HEK293 (cell line): Measurements from ENCODE around the gene SUPT4H1.
A peak's percentile ranks its signal among the peaks of the same experiment; 100 is the strongest.

Experiments
- CTCF ChIA-PET: fragments of 350-600 bp; formaldehyde crosslinking; extraction: SDS; loops from one replicate; lab custom pipeline; 2021; ENCODE audit warnings: antibody characterized with exemption; lab: Yijun Ruan, JAX
- POLR2A ChIA-PET: fragments of 300-600 bp; formaldehyde crosslinking; extraction: SDS; loops from one replicate; lab custom pipeline; 2020; ENCODE audit warnings: antibody characterized with exemption, inconsistent platforms; lab: Yijun Ruan, JAX
- H3K27ac ChIP-seq: fragments of 200-500 bp; sonication (Bioruptor generic); 2 replicates; pipeline ENCODE4 v1.5.1; 2014; ENCODE audit warnings: low read depth, low read length, control low read depth, inconsistent platforms; ENCODE audit errors: extremely low read depth
- H3K36me3 ChIP-seq, 2 experiments: fragments of 200-500 bp in 1 of 2; sonication (Bioruptor generic) in 1 of 2; 1 replicate in 1 of 2; 2 replicates in 1 of 2; pipeline ENCODE4 v1.5.1; 2014 to 2017; ENCODE audit warnings: inconsistent platforms in 2 of 2, low read length in 2 of 2; ENCODE audit not compliant: control insufficient read depth in 2 of 2, insufficient read depth in 1 of 2
- H3K4me1 ChIP-seq: fragments of 200-500 bp; sonication (Bioruptor generic); 2 replicates; pipeline ENCODE4 v1.5.1; 2014; ENCODE audit warnings: mild to moderate bottlenecking, low read length, inconsistent platforms; ENCODE audit not compliant: control insufficient read depth, insufficient read depth
- H3K4me3 ChIP-seq: 2 replicates; pipeline ENCODE4 v1.5.1; 2011; ENCODE audit warnings: low read depth, mild to moderate bottlenecking, control low read depth, low read length, moderate library complexity
- H3K9me3 ChIP-seq: fragments of 200-500 bp; sonication (Bioruptor generic); 2 replicates; pipeline ENCODE4 v1.5.1; 2014; ENCODE audit warnings: low read depth, low read length, inconsistent platforms; ENCODE audit not compliant: control insufficient read depth, insufficient read depth
- EGR2 ChIP-seq: fragments of 450-650 bp; formaldehyde crosslinking; IDR thresholded peaks from 2 replicates; pipeline ENCODE4 v1.5.1; 2016; ENCODE audit warnings: low read depth, missing biosample characterization, missing genetic modification characterization
- GLIS1 ChIP-seq: fragments of 450-650 bp; formaldehyde crosslinking; IDR thresholded peaks from 2 replicates; pipeline ENCODE4 v1.5.1; 2016; ENCODE audit warnings: missing biosample characterization, missing genetic modification characterization
- GLIS2 ChIP-seq: fragments of 450-650 bp; formaldehyde crosslinking; IDR thresholded peaks from 2 replicates; pipeline ENCODE4 v1.5.1; 2016; ENCODE audit warnings: missing biosample characterization, missing genetic modification characterization
- HOXC10 ChIP-seq: sonication (generic); formaldehyde crosslinking; IDR thresholded peaks from 2 replicates; pipeline ENCODE4 v1.8.1; 2023; ENCODE audit warnings: mild to moderate bottlenecking, missing genetic modification reagents
- IKZF3 ChIP-seq: fragments of 450-650 bp; IDR thresholded peaks from 2 replicates; pipeline ENCODE4 v1.5.0; 2018; ENCODE audit warnings: missing biosample characterization, mild to moderate bottlenecking, missing genetic modification characterization, moderate library complexity
- KLF8 ChIP-seq: fragments of 450-650 bp; formaldehyde crosslinking; IDR thresholded peaks from 2 replicates; pipeline ENCODE4 v1.5.1; 2016; ENCODE audit warnings: missing biosample characterization, missing genetic modification characterization
- MEIS1 ChIP-seq: sonication (generic); formaldehyde crosslinking; IDR thresholded peaks from 2 replicates; pipeline ENCODE4 v1.8.1; 2022; ENCODE audit warnings: missing genetic modification reagents, mild to moderate bottlenecking, borderline replicate concordance
- ZNF19 ChIP-seq: fragments of 450-650 bp; formaldehyde crosslinking; IDR thresholded peaks from 2 replicates; pipeline ENCODE4; 2016; ENCODE audit warnings: missing biosample characterization, missing genetic modification characterization, low read depth
- ZNF501 ChIP-seq: fragments of 450-650 bp; formaldehyde crosslinking; IDR thresholded peaks from 2 replicates; pipeline ENCODE4 v1.5.1; 2016; ENCODE audit warnings: missing biosample characterization, missing genetic modification characterization
- ZNF514 ChIP-seq: fragments of 450-650 bp; formaldehyde crosslinking; IDR thresholded peaks from 2 replicates; pipeline ENCODE4 v1.5.1; 2016; ENCODE audit warnings: missing biosample characterization, missing genetic modification characterization
- ZNF530 ChIP-seq: fragments of 450-650 bp; formaldehyde crosslinking; IDR thresholded peaks from 2 replicates; pipeline ENCODE4 v1.5.1; 2016; ENCODE audit warnings: low read depth, missing biosample characterization, missing genetic modification characterization
- ZNF600 ChIP-seq: fragments of 450-650 bp; formaldehyde crosslinking; IDR thresholded peaks from 2 replicates; pipeline ENCODE4 v1.5.1; 2016; ENCODE audit warnings: missing biosample characterization, missing genetic modification characterization
- ZNF610 ChIP-seq: fragments of 450-650 bp; formaldehyde crosslinking; IDR thresholded peaks from 2 replicates; pipeline ENCODE4 v1.5.1; 2016; ENCODE audit warnings: missing biosample characterization, missing genetic modification characterization, borderline replicate concordance
- ZNF830 ChIP-seq: fragments of 450-650 bp; IDR thresholded peaks from 2 replicates; pipeline ENCODE4 v1.5.0; 2018; ENCODE audit warnings: missing biosample characterization, missing genetic modification characterization, low read depth, mild to moderate bottlenecking, moderate library complexity
- TF ChIP-seq, protein P1 (sequence below): sonication (generic); formaldehyde crosslinking; IDR thresholded peaks from 2 replicates; pipeline ENCODE4 v1.8.1; 2022; ENCODE audit warnings: mild to moderate bottlenecking, moderate library complexity, missing genetic modification reagents
- TF ChIP-seq, protein P2 (sequence below): fragments of 450-650 bp; IDR thresholded peaks from 2 replicates; pipeline ENCODE4 v1.5.1; 2018; ENCODE audit warnings: missing biosample characterization, missing genetic modification characterization
- TF ChIP-seq, protein P3 (sequence below): fragments of 450-650 bp; formaldehyde crosslinking; IDR thresholded peaks from 2 replicates; pipeline ENCODE4 v1.5.1; 2017; ENCODE audit warnings: missing biosample characterization, missing genetic modification characterization
- TF ChIP-seq, protein P4 (sequence below): fragments of 450-650 bp; formaldehyde crosslinking; IDR thresholded peaks from 2 replicates; pipeline ENCODE4 v1.5.1; 2016; ENCODE audit warnings: missing biosample characterization, missing genetic modification characterization
- TF ChIP-seq, protein P5 (sequence below): fragments of 450-650 bp; formaldehyde crosslinking; conservative IDR thresholded peaks from 2 replicates; pipeline ENCODE4 v1.5.1; 2016; ENCODE audit warnings: low read depth, missing biosample characterization, missing genetic modification characterization
- TF ChIP-seq, protein P6 (sequence below): fragments of 450-650 bp; formaldehyde crosslinking; IDR thresholded peaks from 2 replicates; pipeline ENCODE4 v1.5.1; 2017; ENCODE audit warnings: missing biosample characterization, missing genetic modification characterization
- TF ChIP-seq, protein P7 (sequence below): fragments of 450-650 bp; formaldehyde crosslinking; IDR thresholded peaks from 2 replicates; pipeline ENCODE4 v1.5.1; 2016; ENCODE audit warnings: missing biosample characterization, missing genetic modification characterization
- TF ChIP-seq, protein P8 (sequence below): fragments of 450-650 bp; formaldehyde crosslinking; IDR thresholded peaks from 2 replicates; pipeline ENCODE4 v1.5.1; 2016; ENCODE audit warnings: missing biosample characterization, missing genetic modification characterization

SUPT4H1 gene

DNA sequence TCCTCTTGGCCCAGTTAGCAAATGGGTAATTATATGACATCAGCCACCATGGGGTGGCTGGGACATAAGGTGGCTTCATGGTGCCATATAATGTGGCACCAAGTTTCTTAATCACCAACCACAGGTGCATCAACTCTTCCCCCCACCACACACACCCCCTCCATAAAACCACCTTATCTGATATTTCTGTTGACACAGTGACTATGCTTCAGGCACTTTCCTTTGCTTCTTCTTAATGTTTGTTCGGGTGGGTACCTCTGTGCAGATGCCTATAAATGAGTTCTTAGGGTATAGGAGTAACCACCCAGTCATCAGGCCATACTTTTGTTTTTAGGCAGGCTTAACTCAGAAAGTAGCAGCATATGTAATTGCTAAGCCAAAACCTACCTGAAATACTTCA is 35.8 kb upstream of the SUPT4H1 start:
- Histone ChIP-seq H3K4me3 (no peak overlapping the region), H3K36me3 (no peaks in the 10 kb centered on the region), H3K27ac (peak overlapping the region; percentile 72), H3K9me3 (no peaks in the 10 kb centered on the region), H3K4me1 (peaks cover 51% of the 10 kb centered on the region)
- ChIA-PET POLR2A (no interaction called here), CTCF (interaction anchor here (1.1 kb wide), 1 partner anchor 28 kb away, joined by 3 read pairs; no protein-coding TSS in a partner anchor)
- TF ChIP-seq KLF8 (tag by site-specific recombination) (peak; percentile 95), ZNF830 (tag by site-specific recombination) (no peak), ZNF600 (peak; percentile 42; the same call in 1 of the 2 replicates), IKZF3 (tag by site-specific recombination) (peak; percentile 53; the same call in 1 of the 2 replicates), GLIS2 (peak; percentile 55; the same call in 1 of the 2 replicates), ZNF514 (tag by site-specific recombination) (no peak), GLIS1 (peak; percentile 95), ZNF19 (tag by site-specific recombination) (peak; percentile 43; the same call in 1 of the 2 replicates), EGR2 (tag by site-specific recombination) (0 out of 2 replicates have a peak, but pooled peaks have one; percentile 35), ZNF610 (tag by site-specific recombination) (peak; percentile 56; the same call in 1 of the 2 replicates), HOXC10 (CRISPR knock-in tag) (no peak), MEIS1 (no peak), ZNF501 (tag by site-specific recombination) (no peak), ZNF530 (tag by site-specific recombination) (no peak)
- TF ChIP-seq, protein P1, sequence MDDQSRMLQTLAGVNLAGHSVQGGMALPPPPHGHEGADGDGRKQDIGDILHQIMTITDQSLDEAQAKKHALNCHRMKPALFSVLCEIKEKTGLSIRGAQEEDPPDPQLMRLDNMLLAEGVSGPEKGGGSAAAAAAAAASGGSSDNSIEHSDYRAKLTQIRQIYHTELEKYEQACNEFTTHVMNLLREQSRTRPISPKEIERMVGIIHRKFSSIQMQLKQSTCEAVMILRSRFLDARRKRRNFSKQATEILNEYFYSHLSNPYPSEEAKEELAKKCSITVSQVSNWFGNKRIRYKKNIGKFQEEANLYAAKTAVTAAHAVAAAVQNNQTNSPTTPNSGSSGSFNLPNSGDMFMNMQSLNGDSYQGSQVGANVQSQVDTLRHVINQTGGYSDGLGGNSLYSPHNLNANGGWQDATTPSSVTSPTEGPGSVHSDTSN (CRISPR knock-in tag), result no peak
- TF ChIP-seq, protein P2, sequence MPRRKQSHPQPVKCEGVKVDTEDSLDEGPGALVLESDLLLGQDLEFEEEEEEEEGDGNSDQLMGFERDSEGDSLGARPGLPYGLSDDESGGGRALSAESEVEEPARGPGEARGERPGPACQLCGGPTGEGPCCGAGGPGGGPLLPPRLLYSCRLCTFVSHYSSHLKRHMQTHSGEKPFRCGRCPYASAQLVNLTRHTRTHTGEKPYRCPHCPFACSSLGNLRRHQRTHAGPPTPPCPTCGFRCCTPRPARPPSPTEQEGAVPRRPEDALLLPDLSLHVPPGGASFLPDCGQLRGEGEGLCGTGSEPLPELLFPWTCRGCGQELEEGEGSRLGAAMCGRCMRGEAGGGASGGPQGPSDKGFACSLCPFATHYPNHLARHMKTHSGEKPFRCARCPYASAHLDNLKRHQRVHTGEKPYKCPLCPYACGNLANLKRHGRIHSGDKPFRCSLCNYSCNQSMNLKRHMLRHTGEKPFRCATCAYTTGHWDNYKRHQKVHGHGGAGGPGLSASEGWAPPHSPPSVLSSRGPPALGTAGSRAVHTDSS (tag by site-specific recombination), result no peak
- TF ChIP-seq, protein P3, sequence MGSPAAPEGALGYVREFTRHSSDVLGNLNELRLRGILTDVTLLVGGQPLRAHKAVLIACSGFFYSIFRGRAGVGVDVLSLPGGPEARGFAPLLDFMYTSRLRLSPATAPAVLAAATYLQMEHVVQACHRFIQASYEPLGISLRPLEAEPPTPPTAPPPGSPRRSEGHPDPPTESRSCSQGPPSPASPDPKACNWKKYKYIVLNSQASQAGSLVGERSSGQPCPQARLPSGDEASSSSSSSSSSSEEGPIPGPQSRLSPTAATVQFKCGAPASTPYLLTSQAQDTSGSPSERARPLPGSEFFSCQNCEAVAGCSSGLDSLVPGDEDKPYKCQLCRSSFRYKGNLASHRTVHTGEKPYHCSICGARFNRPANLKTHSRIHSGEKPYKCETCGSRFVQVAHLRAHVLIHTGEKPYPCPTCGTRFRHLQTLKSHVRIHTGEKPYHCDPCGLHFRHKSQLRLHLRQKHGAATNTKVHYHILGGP (tag by site-specific recombination), result peak; percentile 57; the same call in 1 of the 2 replicates
- TF ChIP-seq, protein P4, sequence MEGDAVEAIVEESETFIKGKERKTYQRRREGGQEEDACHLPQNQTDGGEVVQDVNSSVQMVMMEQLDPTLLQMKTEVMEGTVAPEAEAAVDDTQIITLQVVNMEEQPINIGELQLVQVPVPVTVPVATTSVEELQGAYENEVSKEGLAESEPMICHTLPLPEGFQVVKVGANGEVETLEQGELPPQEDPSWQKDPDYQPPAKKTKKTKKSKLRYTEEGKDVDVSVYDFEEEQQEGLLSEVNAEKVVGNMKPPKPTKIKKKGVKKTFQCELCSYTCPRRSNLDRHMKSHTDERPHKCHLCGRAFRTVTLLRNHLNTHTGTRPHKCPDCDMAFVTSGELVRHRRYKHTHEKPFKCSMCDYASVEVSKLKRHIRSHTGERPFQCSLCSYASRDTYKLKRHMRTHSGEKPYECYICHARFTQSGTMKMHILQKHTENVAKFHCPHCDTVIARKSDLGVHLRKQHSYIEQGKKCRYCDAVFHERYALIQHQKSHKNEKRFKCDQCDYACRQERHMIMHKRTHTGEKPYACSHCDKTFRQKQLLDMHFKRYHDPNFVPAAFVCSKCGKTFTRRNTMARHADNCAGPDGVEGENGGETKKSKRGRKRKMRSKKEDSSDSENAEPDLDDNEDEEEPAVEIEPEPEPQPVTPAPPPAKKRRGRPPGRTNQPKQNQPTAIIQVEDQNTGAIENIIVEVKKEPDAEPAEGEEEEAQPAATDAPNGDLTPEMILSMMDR (tag by site-specific recombination), result no peak
- TF ChIP-seq, protein P5, sequence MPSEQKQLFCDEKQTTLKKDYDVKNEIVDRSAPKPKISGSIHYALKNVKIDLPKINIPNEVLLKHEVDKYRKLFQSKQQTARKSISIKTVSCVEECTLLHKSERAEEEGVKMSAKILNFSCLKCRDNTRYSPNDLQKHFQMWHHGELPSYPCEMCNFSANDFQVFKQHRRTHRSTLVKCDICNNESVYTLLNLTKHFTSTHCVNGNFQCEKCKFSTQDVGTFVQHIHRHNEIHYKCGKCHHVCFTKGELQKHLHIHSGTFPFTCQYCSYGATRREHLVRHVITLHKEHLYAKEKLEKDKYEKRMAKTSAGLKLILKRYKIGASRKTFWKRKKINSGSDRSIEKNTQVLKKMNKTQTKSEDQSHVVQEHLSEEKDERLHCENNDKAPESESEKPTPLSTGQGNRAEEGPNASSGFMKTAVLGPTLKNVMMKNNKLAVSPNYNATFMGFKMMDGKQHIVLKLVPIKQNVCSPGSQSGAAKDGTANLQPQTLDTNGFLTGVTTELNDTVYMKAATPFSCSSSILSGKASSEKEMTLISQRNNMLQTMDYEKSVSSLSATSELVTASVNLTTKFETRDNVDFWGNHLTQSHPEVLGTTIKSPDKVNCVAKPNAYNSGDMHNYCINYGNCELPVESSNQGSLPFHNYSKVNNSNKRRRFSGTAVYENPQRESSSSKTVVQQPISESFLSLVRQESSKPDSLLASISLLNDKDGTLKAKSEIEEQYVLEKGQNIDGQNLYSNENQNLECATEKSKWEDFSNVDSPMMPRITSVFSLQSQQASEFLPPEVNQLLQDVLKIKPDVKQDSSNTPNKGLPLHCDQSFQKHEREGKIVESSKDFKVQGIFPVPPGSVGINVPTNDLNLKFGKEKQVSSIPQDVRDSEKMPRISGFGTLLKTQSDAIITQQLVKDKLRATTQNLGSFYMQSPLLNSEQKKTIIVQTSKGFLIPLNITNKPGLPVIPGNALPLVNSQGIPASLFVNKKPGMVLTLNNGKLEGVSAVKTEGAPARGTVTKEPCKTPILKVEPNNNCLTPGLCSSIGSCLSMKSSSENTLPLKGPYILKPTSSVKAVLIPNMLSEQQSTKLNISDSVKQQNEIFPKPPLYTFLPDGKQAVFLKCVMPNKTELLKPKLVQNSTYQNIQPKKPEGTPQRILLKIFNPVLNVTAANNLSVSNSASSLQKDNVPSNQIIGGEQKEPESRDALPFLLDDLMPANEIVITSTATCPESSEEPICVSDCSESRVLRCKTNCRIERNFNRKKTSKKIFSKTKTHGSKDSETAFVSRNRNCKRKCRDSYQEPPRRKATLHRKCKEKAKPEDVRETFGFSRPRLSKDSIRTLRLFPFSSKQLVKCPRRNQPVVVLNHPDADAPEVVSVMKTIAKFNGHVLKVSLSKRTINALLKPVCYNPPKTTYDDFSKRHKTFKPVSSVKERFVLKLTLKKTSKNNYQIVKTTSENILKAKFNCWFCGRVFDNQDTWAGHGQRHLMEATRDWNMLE (tag by site-specific recombination), result peak; percentile 49; the same call in 1 of the 2 replicates
- TF ChIP-seq, protein P6, sequence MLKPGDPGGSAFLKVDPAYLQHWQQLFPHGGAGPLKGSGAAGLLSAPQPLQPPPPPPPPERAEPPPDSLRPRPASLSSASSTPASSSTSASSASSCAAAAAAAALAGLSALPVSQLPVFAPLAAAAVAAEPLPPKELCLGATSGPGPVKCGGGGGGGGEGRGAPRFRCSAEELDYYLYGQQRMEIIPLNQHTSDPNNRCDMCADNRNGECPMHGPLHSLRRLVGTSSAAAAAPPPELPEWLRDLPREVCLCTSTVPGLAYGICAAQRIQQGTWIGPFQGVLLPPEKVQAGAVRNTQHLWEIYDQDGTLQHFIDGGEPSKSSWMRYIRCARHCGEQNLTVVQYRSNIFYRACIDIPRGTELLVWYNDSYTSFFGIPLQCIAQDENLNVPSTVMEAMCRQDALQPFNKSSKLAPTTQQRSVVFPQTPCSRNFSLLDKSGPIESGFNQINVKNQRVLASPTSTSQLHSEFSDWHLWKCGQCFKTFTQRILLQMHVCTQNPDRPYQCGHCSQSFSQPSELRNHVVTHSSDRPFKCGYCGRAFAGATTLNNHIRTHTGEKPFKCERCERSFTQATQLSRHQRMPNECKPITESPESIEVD (tag by site-specific recombination), result peak; percentile 58; the same call in 1 of the 2 replicates
- TF ChIP-seq, protein P7, sequence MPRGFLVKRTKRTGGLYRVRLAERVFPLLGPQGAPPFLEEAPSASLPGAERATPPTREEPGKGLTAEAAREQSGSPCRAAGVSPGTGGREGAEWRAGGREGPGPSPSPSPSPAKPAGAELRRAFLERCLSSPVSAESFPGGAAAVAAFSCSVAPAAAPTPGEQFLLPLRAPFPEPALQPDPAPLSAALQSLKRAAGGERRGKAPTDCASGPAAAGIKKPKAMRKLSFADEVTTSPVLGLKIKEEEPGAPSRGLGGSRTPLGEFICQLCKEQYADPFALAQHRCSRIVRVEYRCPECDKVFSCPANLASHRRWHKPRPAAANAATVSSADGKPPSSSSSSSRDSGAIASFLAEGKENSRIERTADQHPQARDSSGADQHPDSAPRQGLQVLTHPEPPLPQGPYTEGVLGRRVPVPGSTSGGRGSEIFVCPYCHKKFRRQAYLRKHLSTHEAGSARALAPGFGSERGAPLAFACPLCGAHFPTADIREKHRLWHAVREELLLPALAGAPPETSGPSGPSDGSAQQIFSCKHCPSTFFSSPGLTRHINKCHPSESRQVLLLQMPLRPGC (tag by site-specific recombination), result peak; percentile 60
- TF ChIP-seq, protein P8, sequence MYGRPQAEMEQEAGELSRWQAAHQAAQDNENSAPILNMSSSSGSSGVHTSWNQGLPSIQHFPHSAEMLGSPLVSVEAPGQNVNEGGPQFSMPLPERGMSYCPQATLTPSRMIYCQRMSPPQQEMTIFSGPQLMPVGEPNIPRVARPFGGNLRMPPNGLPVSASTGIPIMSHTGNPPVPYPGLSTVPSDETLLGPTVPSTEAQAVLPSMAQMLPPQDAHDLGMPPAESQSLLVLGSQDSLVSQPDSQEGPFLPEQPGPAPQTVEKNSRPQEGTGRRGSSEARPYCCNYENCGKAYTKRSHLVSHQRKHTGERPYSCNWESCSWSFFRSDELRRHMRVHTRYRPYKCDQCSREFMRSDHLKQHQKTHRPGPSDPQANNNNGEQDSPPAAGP, result peak; percentile 98
